HG02870 (cell line): ENCODE results near the gene RAB24.
"Not testable (repeated sequence)": the region's sequence is repeated elsewhere in the genome, so short reads cannot be mapped to it uniquely, and the experiment has no call there.

ENCODE experiments used
- ATAC-seq: cut with Tn5 transposase; IDR thresholded peaks from one replicate; pipeline ENCODE4 v1.9.1; 2021; ENCODE audit warnings: mild to moderate bottlenecking, moderate library complexity; ENCODE audit not compliant: unreplicated experiment

RAB24 gene

GRCh38 chr5:177303121-177303924 is at the start of gene RAB24, which contains the start of gene PRELID1:
Gene RAB24 (minus strand): TSS chr5:177303719. CDS start chr5:177303288, 431 bp downstream.
Gene PRELID1 (plus strand): TSS chr5:177303799. CDS start chr5:177303986, 187 bp downstream.
- ATAC-seq, result peak; percentile 54

- no peak for ATAC-seq
These were observed 49.6 kb upstream of the RAB24 start for GRCh38 chr5:177353093-177353492.

GRCh38 chr5:177351392-177352329 is 48.1 kb upstream of the RAB24 start, which contains the start of gene LMAN2:
Gene LMAN2 (minus strand): TSS chr5:177351668. CDS start chr5:177351647, 21 bp downstream.
- ATAC-seq, result peak; percentile 92

- no peak for ATAC-seq
These were observed 47.4 kb upstream of the RAB24 start for GRCh38 chr5:177350776-177351391.

GRCh38 chr5:177349762-177350161 is 46.2 kb upstream of the RAB24 start:
- ATAC-seq, result no peak

GRCh38 chr5:177349362-177349647 is 45.8 kb upstream of the RAB24 start:
- no peak for ATAC-seq

GRCh38 chr5:177347699-177348098 is 44.2 kb upstream of the RAB24 start:
- ATAC-seq, result no peak

GRCh38 chr5:177346820-177347219 is 43.3 kb upstream of the RAB24 start:
- ATAC-seq, result no peak

GRCh38 chr5:177344891-177345290 is 41.4 kb upstream of the RAB24 start:
- ATAC-seq, result no peak

GRCh38 chr5:177343777-177344176 is 40.3 kb upstream of the RAB24 start:
- no peak for ATAC-seq

- not testable (repeated sequence) for ATAC-seq
These were observed 39.5 kb upstream of the RAB24 start for GRCh38 chr5:177343000-177343399.

- ATAC-seq, result no peak
These were observed 35.7 kb upstream of the RAB24 start for GRCh38 chr5:177339107-177339638.

- no peak for ATAC-seq
These were observed 35.0 kb upstream of the RAB24 start for GRCh38 chr5:177338251-177339106.

- no peak for ATAC-seq
These were observed 33.3 kb upstream of the RAB24 start for GRCh38 chr5:177336603-177337494.

- no peak for ATAC-seq
These were observed 32.6 kb upstream of the RAB24 start for GRCh38 chr5:177336112-177336511.

- ATAC-seq, result no peak
These were observed 32.2 kb upstream of the RAB24 start for GRCh38 chr5:177335701-177336065.

- no peak for ATAC-seq
These were observed 31.5 kb upstream of the RAB24 start for GRCh38 chr5:177334781-177335700.

- no peak for ATAC-seq
These were observed 30.6 kb upstream of the RAB24 start for GRCh38 chr5:177334155-177334551.
